ENCODE results near the gene SLC35E1.
"Not testable (repeated sequence)": the region's sequence is repeated elsewhere in the genome, so short reads cannot be mapped to it uniquely, and the experiment has no call there.

SLC35E1 gene

DNA sequence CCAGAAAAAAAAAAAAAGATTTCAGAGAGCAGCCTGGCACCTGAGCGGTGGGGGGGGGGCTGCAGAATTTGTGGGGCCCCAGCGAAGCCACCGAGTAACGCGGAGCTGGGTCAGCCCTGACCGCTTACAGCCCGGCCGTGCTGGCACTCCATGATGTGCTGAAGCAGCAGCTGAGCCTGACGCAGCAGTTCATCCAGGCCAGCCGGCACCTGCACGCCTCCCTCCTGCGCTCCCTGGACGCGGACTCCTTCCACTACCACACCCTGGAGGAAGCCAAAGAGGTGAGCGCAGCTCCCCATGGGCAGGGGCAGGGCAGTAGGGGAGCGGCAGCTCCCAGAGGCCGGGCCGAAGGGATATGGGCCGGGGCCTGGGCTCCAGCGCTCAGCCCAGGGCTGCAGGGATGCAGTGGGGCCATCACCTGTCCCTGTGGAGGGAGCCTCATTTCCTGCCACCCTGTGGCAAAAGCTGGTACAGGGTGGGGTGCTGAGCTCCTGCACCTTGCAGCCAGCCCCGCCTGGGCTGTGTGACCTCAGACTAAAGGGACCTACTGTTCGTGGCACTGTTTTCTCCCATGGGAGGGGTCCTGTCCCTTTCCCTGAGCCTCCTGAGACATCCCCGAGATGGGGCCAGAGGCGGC, 57.7 kb downstream of the SLC35E1 start:
- TF ChIP-seq, protein P1, sequence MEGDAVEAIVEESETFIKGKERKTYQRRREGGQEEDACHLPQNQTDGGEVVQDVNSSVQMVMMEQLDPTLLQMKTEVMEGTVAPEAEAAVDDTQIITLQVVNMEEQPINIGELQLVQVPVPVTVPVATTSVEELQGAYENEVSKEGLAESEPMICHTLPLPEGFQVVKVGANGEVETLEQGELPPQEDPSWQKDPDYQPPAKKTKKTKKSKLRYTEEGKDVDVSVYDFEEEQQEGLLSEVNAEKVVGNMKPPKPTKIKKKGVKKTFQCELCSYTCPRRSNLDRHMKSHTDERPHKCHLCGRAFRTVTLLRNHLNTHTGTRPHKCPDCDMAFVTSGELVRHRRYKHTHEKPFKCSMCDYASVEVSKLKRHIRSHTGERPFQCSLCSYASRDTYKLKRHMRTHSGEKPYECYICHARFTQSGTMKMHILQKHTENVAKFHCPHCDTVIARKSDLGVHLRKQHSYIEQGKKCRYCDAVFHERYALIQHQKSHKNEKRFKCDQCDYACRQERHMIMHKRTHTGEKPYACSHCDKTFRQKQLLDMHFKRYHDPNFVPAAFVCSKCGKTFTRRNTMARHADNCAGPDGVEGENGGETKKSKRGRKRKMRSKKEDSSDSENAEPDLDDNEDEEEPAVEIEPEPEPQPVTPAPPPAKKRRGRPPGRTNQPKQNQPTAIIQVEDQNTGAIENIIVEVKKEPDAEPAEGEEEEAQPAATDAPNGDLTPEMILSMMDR (conservative IDR thresholded peaks at IDR 0.05; ENCODE audit: low read length), result no peak
- no peak overlapping the region for H3K4me3 ChIP-seq (ENCODE audit: low read length)
- DNase-seq (ENCODE audit: low read depth), result no peak

DNA sequence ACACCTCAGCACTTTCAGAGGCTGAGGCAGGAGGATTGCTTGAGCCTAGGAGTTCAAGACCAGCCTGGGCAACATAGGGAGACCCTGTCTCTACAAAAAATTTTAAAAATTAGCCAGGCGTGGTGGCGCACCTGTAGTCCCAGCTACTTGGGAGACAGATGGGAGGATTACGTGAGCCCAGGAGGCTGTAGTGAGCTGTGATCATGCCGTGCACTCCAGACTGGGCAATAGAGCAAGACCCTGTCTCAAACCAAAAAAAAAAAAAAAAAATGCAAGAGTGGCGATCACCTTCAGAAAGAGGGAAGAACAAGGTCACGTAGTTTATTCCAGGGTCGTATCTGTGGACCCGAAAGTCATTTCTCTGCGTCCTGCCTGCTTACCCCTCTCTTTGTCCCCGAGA, 59.6 kb downstream of the SLC35E1 start:
- not testable (repeated sequence) for H3K4me3 ChIP-seq (ENCODE audit: low read length); DNase-seq (ENCODE audit: low read depth)

DNA sequence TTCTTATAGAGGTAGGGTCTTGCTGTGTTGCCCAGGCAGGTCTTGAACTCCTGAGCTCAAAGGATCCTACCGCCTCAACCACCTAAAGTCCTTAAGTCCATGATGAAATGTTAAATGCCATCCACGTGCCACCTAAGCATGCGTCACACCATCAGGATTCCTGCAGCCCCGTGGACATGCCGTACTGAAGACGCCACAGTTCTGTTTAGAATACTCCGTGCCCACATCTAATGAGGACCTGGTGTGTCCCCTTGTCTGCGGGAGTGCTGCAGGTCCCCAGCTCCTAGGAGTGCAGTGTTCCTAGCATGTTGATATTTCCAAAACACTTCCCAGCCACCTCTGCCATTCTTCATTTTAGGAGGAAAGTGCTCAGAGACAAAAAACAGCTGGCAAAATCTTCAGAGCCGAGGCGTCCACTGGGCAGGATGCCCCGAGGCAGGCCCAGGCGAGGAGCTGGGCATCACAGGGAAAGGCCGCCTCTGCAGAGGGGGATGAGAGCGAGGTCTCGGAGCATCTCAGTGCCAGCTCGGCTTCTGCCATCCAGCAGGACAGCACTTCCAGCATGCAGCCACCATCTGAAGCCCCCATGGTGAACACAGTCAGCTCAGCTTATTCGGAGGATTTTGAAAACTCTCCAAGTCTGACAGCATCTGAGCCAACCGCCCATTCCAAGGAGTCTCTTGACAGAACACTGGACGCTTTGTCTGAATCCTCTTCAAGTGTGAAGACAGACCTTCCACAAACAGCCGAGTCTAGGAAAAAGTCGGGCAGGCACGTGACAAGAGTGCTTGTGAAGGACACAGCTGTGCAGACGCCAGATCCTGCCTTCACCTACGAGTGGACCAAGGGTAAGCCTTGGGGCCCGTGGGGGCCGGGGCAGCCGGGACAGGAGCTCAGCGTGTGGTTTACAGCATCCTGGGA, 62.8 kb downstream of the SLC35E1 start:
- DNase-seq (ENCODE audit: low read depth), result peak; percentile 12
- TF ChIP-seq, protein P1 (conservative IDR thresholded peaks at IDR 0.05; ENCODE audit: low read length), result no peak
- no peak overlapping the region for H3K4me3 ChIP-seq (ENCODE audit: low read length)

DNA sequence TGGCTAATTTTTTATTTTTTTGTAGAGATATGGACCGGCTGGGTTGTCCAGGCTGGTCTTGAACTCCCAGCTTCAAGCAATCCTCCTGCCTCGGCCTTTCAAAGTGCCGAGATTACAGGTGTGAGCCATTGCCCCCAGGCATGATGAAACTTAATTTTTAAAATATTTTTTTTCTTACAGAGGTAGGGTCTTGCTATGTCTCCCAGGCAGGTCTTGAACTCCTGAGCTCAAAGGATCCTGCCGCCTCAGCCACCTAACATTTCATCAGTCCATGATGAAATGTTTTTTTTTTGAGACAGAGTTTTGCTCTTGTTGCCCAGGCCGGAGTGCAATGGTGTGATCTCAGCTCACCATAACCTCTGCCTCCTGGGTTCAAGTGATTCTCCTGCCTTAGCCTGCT, 63.7 kb downstream of the SLC35E1 start:
- H3K4me3 ChIP-seq (ENCODE audit: low read length), result no peak overlapping the region
- no peak for DNase-seq (ENCODE audit: low read depth)
- TF ChIP-seq, protein P1 (conservative IDR thresholded peaks at IDR 0.05; ENCODE audit: low read length), result no peak

DNA sequence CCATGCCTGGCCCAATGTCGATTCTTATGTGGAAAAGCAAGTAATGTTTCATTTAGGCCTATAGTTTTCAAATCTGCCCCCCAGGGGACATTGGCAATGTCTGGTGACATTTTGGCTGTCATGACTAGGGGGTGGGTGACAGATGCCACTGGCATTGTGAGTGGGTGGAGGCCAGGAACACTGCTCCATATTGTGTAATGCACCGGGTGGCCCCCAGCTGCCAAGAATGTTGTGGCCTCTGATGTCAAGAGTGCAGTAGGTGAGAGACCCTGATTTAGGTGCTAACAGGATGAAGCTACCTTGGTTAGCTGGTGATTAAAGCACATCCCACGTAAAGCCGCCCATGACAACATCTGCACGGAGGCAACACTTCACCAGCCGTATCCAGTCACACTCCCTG, 65.3 kb downstream of the SLC35E1 start:
- peak; percentile 26 for DNase-seq (ENCODE audit: low read depth)
- TF ChIP-seq, protein P1 (conservative IDR thresholded peaks at IDR 0.05; ENCODE audit: low read length), result no peak
- H3K4me3 ChIP-seq (ENCODE audit: low read length), result no peak overlapping the region

DNA sequence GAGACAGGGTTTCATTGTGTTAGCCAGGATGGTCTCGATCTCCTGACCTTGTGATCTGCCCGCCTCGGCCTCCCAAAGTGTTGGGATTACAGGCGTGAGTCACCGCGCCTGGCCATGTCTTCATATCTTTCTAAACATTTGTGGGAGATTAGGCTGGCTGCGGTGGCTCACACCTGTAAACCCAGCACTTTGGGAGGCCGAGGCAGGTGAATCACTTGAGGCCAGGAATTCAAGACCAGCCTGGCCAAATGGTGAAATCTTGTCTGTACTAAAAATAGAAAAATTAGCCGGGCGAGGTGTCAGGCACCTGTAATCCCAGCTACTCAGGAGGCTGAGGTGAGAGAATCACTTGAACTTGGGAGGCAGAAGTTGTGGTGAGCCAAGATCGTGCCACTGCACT, 66.1 kb downstream of the SLC35E1 start:
- H3K4me3 ChIP-seq (ENCODE audit: low read length); DNase-seq (ENCODE audit: low read depth): not testable (repeated sequence)

DNA sequence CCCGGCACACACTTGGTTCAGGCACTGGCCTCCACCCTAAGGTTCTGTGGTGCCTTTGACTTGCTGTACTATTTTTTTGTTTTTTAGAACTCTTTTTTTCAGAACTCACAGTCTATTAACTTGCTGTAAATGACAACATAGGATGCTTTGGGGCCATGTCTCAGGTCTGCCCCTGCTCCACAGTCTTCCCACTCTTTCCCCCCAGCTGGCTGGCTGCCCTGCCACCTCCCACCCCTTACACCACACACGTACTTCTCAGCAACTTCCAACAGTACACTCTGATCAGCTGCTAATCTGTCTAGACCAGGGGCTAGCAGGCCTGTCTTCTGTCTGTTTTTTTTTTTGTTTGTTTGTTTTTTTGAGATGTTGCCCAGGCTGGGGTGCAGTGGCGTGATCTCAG, 67.9 kb downstream of the SLC35E1 start:
- no peak overlapping the region for H3K4me3 ChIP-seq (ENCODE audit: low read length)
- TF ChIP-seq, protein P1 (conservative IDR thresholded peaks at IDR 0.05; ENCODE audit: low read length), result no peak
- DNase-seq (ENCODE audit: low read depth), result no peak

Measured in AG10803 (cell line).